Glutamatergic neuron (in vitro differentiated cells): ENCODE measurements around the gene OR51I1. TPM values are rescaled to one million over a fixed set of nuclear protein-coding genes. Genes with fewer than 3 reads are reported as not detected.

ENCODE experiments used
- DNase-seq: peaks from one replicate; pipeline ENCODE4 v3.0.0; 2022
- H3K27ac Mint-ChIP-seq: one replicate; pipeline ENCODE4 v1.8.0; 2020; ENCODE audit warnings: mild to moderate bottlenecking, mixed read lengths, inconsistent platforms; ENCODE audit not compliant: unreplicated experiment
- H3K27me3 Mint-ChIP-seq: one replicate; pipeline ENCODE4 v1.8.0; 2020; ENCODE audit warnings: mild to moderate bottlenecking, moderate library complexity, mixed read lengths, inconsistent platforms; ENCODE audit not compliant: unreplicated experiment
- H3K36me3 Mint-ChIP-seq: one replicate; pipeline ENCODE4 v1.8.0; 2020; ENCODE audit warnings: mild to moderate bottlenecking, mixed read lengths, inconsistent platforms; ENCODE audit not compliant: unreplicated experiment
- H3K4me1 Mint-ChIP-seq: one replicate; pipeline ENCODE4 v1.8.0; 2020; ENCODE audit warnings: mild to moderate bottlenecking, low read depth, mixed read lengths, inconsistent platforms; ENCODE audit not compliant: unreplicated experiment
- H3K4me3 Mint-ChIP-seq: one replicate; pipeline ENCODE4 v1.8.0; 2020; ENCODE audit warnings: mild to moderate bottlenecking, mixed read lengths, inconsistent platforms; ENCODE audit not compliant: unreplicated experiment
- H3K9me3 Mint-ChIP-seq: one replicate; pipeline ENCODE4 v1.8.0; 2020; ENCODE audit warnings: mild to moderate bottlenecking, moderate library complexity, mixed read lengths, inconsistent platforms; ENCODE audit not compliant: unreplicated experiment
- CTCF ChIP-seq: fragments of 200-600 bp; sonication (generic); IDR thresholded peaks from one replicate; pipeline ENCODE4 v1.5.0; 2021; ENCODE audit not compliant: partially characterized antibody, unreplicated experiment
- total RNA-seq: library from RNA; stranded (reverse); fragmentation: NEBNext Ultra II Directional; extraction: Animal tissue kit (Norgen Biotek cat#: 25700); gene quantifications from one replicate; pipeline ENCODE4 v1.2.1, GENCODE V29; 2021; ENCODE audit not compliant: unreplicated experiment

Gene OR51I1
- total RNA-seq, 1 donor from 2014 or later = not detected

GRCh38 chr11:5421811-5422210 lies 19.5 kb downstream of the OR51I1 start, which contains the start of gene OR51Q1:
OR51Q1 (plus strand) TSS chr11:5422111; CDS start chr11:5422201, 90 bp downstream.
- no peaks in the 10 kb centered on the region for H3K9me3 Mint-ChIP-seq
- H3K36me3 Mint-ChIP-seq = no peaks in the 10 kb centered on the region
- H3K4me1 Mint-ChIP-seq = no peaks in the 10 kb centered on the region
- H3K27me3 Mint-ChIP-seq = peaks cover 1% of the 10 kb centered on the region
- no peak for TF ChIP-seq CTCF
- DNase-seq = no peak
- H3K27ac Mint-ChIP-seq = no peak within 1 kb of the TSS
- H3K4me3 Mint-ChIP-seq = no peak within 1 kb of the TSS

GRCh38 chr11:5420993-5421392 lies 20.3 kb downstream of the OR51I1 start:
- no peak for TF ChIP-seq CTCF
- H3K27ac Mint-ChIP-seq = no peak overlapping the region
- H3K27me3 Mint-ChIP-seq = peaks cover 1% of the 10 kb centered on the region
- H3K4me1 Mint-ChIP-seq = no peaks in the 10 kb centered on the region
- no peak for DNase-seq
- H3K4me3 Mint-ChIP-seq = no peak overlapping the region
- H3K9me3 Mint-ChIP-seq = no peaks in the 10 kb centered on the region
- H3K36me3 Mint-ChIP-seq = no peaks in the 10 kb centered on the region

DNA sequence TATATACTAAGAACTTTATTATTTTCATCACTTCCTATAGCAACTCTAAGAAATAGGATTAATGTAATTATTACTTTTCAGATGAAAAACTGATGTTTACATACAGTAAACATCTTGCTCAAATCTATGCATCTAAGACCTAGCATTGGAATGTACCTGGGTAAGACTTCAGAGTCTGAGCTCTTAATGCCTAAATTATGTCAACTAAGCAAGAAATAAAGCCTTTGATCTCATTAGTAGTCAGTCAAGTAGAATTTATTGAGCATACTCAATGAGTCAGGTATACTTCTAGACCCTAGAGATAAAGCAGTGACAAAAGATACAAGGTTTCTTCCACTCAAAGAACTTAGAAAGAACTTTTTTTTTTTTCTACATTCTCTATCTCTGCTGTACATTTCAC lies 36.1 kb downstream of the OR51I1 start:
- DNase-seq = no peak
- Mint-ChIP-seq H3K4me3 (no peak overlapping the region), H3K4me1 (no peaks in the 10 kb centered on the region), H3K36me3 (no peaks in the 10 kb centered on the region), H3K27me3 (peaks cover 6% of the 10 kb centered on the region), H3K9me3 (no peaks in the 10 kb centered on the region), H3K27ac (no peak overlapping the region)
- TF ChIP-seq CTCF = no peak

- Mint-ChIP-seq H3K4me3 (no peak overlapping the region), H3K27ac (no peak overlapping the region), H3K4me1 (no peaks in the 10 kb centered on the region), H3K9me3 (peaks cover 1% of the 10 kb centered on the region), H3K27me3 (peaks cover 1% of the 10 kb centered on the region), H3K36me3 (no peaks in the 10 kb centered on the region)
- TF ChIP-seq CTCF = no peak
- no peak for DNase-seq
These were observed 42.4 kb downstream of the OR51I1 start for GRCh38 chr11:5398936-5399335.

DNA sequence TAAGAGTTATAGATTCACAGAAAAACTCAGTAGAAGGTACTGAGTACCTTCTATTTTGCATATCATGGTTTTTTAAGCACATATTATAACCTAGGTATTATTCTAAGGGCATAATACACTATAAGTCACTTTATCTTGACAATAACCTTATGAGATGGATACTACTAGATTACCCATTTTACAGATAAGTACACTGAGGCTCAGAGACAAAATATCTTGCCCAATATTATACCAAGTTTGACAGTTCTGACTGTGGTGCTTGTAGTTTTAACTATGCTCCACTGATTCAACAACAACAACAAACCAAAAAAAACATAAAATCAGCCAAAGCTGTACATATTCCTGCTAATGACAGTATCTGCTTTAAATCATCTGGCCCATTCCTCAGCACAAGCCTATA lies 47.2 kb downstream of the OR51I1 start:
- no peaks in the 10 kb centered on the region for H3K36me3 Mint-ChIP-seq
- H3K4me3 Mint-ChIP-seq = no peak overlapping the region
- H3K9me3 Mint-ChIP-seq = peaks cover 1% of the 10 kb centered on the region
- H3K27me3 Mint-ChIP-seq = peaks cover 2% of the 10 kb centered on the region
- TF ChIP-seq CTCF = no peak
- no peak overlapping the region for H3K27ac Mint-ChIP-seq
- no peaks in the 10 kb centered on the region for H3K4me1 Mint-ChIP-seq
- DNase-seq = no peak

Other genes starting within 250 kb of the OR51I1 start
- gene OR51V1, start 240.8 kb downstream of the OR51I1 start, total RNA-seq = not detected
- not detected for gene HBB, start 214.4 kb downstream of the OR51I1 start, total RNA-seq
- gene HBD, start 207.0 kb downstream of the OR51I1 start, total RNA-seq = not detected
- not detected for gene HBG1, start 191.7 kb downstream of the OR51I1 start, total RNA-seq
- not detected for gene HBG2, start 186.7 kb downstream of the OR51I1 start, total RNA-seq
- not detected for gene HBE1, start 171.6 kb downstream of the OR51I1 start, total RNA-seq
- not detected for gene OR51B4, start 139.6 kb downstream of the OR51I1 start, total RNA-seq
- not detected for gene OR51B2, start 117.2 kb downstream of the OR51I1 start, total RNA-seq
- gene OR51B5, start 98.0 kb downstream of the OR51I1 start, total RNA-seq = not detected
- gene OR51B6, start 90.0 kb downstream of the OR51I1 start, total RNA-seq = not detected
- gene OR51M1, start 57.7 kb downstream of the OR51I1 start, total RNA-seq = not detected
- gene OR51Q1, start 19.4 kb downstream of the OR51I1 start, total RNA-seq = not detected
- gene OR51I2, start 7.8 kb upstream of the OR51I1 start, total RNA-seq = not detected
- gene OR52D1, start 47.2 kb upstream of the OR51I1 start, total RNA-seq = not detected
- not detected for gene UBQLN3, start 68.4 kb upstream of the OR51I1 start, total RNA-seq
- not detected for gene UBQLNL, start 75.2 kb upstream of the OR51I1 start, total RNA-seq
- gene OR52H1, start 107.0 kb upstream of the OR51I1 start, total RNA-seq = not detected
- gene OR52B6, start 139.4 kb upstream of the OR51I1 start, total RNA-seq = not detected
- gene TRIM6, start 155.1 kb upstream of the OR51I1 start, total RNA-seq = 0.64 TPM
- gene TRIM34, start 183.5 kb upstream of the OR51I1 start, total RNA-seq = not detected
- gene TRIM5, start 243.6 kb upstream of the OR51I1 start, total RNA-seq = 2.6 TPM
- 5.0 TPM for gene TRIM22, start 248.3 kb upstream of the OR51I1 start, total RNA-seq